ENCODE results near the gene EXOC6.

EXOC6 gene

GRCh38 chr10:93006435-93007039, 158.2 kb downstream of the EXOC6 start:
- ATAC-seq = peak; percentile 94
- TF ChIP-seq ZFP30 (CRISPR knock-in tag; IDR thresholded peaks at IDR 0.05) (no peak), BACH2 (CRISPR knock-in tag; IDR thresholded peaks at IDR 0.05; ENCODE audit: borderline replicate concordance) (no peak), TOX (CRISPR knock-in tag; IDR thresholded peaks at IDR 0.05; ENCODE audit: borderline replicate concordance) (no peak), ZC3H10 (CRISPR knock-in tag; IDR thresholded peaks at IDR 0.05) (no peak), ESRRG (CRISPR knock-in tag; IDR thresholded peaks at IDR 0.05) (no peak), CSDC2 (CRISPR knock-in tag; IDR thresholded peaks at IDR 0.05) (no peak), ZNF565 (CRISPR knock-in tag; conservative IDR thresholded peaks at IDR 0.05; ENCODE audit: low read depth) (no peak), ISL1 (CRISPR knock-in tag; IDR thresholded peaks at IDR 0.05) (no peak), ZNF8 (CRISPR knock-in tag; IDR thresholded peaks at IDR 0.05) (no peak), ARNTL (CRISPR knock-in tag; IDR thresholded peaks at IDR 0.05; ENCODE audit: borderline replicate concordance, low read depth) (no peak), ZNF70 (CRISPR knock-in tag; IDR thresholded peaks at IDR 0.05) (no peak), OSR1 (CRISPR knock-in tag; IDR thresholded peaks at IDR 0.05) (no peak), CSRNP3 (CRISPR knock-in tag; IDR thresholded peaks at IDR 0.05) (no peak), GLIS3 (CRISPR knock-in tag; IDR thresholded peaks at IDR 0.05) (no peak), SNAI2 (CRISPR knock-in tag; IDR thresholded peaks at IDR 0.05) (no peak), TCF4 (CRISPR knock-in tag; IDR thresholded peaks at IDR 0.05; ENCODE audit: borderline replicate concordance) (no peak)

GRCh38 chr10:93015722-93016121, 167.4 kb downstream of the EXOC6 start:
- ATAC-seq = no peak
- TF ChIP-seq BACH2 (CRISPR knock-in tag; IDR thresholded peaks at IDR 0.05; ENCODE audit: borderline replicate concordance) (no peak), TSHZ2 (CRISPR knock-in tag; IDR thresholded peaks at IDR 0.05) (no peak), ZFP30 (CRISPR knock-in tag; IDR thresholded peaks at IDR 0.05) (no peak), CSRNP3 (CRISPR knock-in tag; IDR thresholded peaks at IDR 0.05) (no peak), ZC3H10 (CRISPR knock-in tag; IDR thresholded peaks at IDR 0.05) (no peak), CSDC2 (CRISPR knock-in tag; IDR thresholded peaks at IDR 0.05) (no peak)

GRCh38 chr10:93023013-93023650, 174.8 kb downstream of the EXOC6 start:
- no peak for TF ChIP-seq CSDC2 (CRISPR knock-in tag; IDR thresholded peaks at IDR 0.05)
- no peak for TF ChIP-seq SNAI2 (CRISPR knock-in tag; IDR thresholded peaks at IDR 0.05)
- no peak for TF ChIP-seq TSHZ2 (CRISPR knock-in tag; IDR thresholded peaks at IDR 0.05)
- no peak for TF ChIP-seq GLIS3 (CRISPR knock-in tag; IDR thresholded peaks at IDR 0.05)
- TF ChIP-seq CSRNP3 (CRISPR knock-in tag; IDR thresholded peaks at IDR 0.05) = no peak
- TF ChIP-seq ESRRG (CRISPR knock-in tag; IDR thresholded peaks at IDR 0.05) = no peak
- no peak for TF ChIP-seq BACH2 (CRISPR knock-in tag; IDR thresholded peaks at IDR 0.05; ENCODE audit: borderline replicate concordance)
- no peak for TF ChIP-seq PPARA (CRISPR knock-in tag; IDR thresholded peaks at IDR 0.05; ENCODE audit: borderline replicate concordance)
- no peak for TF ChIP-seq ZFP30 (CRISPR knock-in tag; IDR thresholded peaks at IDR 0.05)
- TF ChIP-seq PATZ1 (CRISPR knock-in tag; IDR thresholded peaks at IDR 0.05; ENCODE audit: borderline replicate concordance) = no peak
- no peak for TF ChIP-seq ZNF565 (CRISPR knock-in tag; conservative IDR thresholded peaks at IDR 0.05; ENCODE audit: low read depth)
- TF ChIP-seq TCF4 (CRISPR knock-in tag; IDR thresholded peaks at IDR 0.05; ENCODE audit: borderline replicate concordance) = no peak
- TF ChIP-seq ZNF70 (CRISPR knock-in tag; IDR thresholded peaks at IDR 0.05) = no peak
- no peak for TF ChIP-seq RARB (CRISPR knock-in tag; IDR thresholded peaks at IDR 0.05)
- no peak for TF ChIP-seq ARNTL (CRISPR knock-in tag; IDR thresholded peaks at IDR 0.05; ENCODE audit: borderline replicate concordance, low read depth)
- TF ChIP-seq CREB5 (CRISPR knock-in tag; IDR thresholded peaks at IDR 0.05; ENCODE audit: low read depth) = no peak
- no peak for ATAC-seq

Measured in SK-N-SH treated with all-trans-retinoic acid at 6 μM for 48 hours (cell line).